ENCODE measurements around the gene HCN2. TPM values are rescaled to one million over a fixed set of nuclear protein-coding genes. Genes with fewer than 3 reads are reported as not detected.

Gene HCN2
- total and polyA plus RNA-seq, 9 of the 15 experiments (the other 6 are each of a cell fraction or from before 2014, with no cell fraction given), result 0.29 to 4.2 (median 0.82) TPM; not detected in 2

- H3K9me3 ChIP-seq (replicated peaks; ENCODE audit: control insufficient read depth, insufficient read depth, low read depth, low read length), result no peaks in the 10 kb centered on the region
- H2AFZ ChIP-seq (ENCODE audit: low read depth, low read length), result peak within 1 kb of the TSS; percentile 87
- H3K79me2 ChIP-seq (ENCODE audit: control insufficient read depth, insufficient read depth, low read length), result peaks cover 46% of the 10 kb centered on the region
- TSS peak; percentile 65 for BruUV-seq (replicated peaks)
- H3K27me3 ChIP-seq (ENCODE audit: control insufficient read depth in 2 of 2, insufficient read depth in 2 of 2, low read length in 2 of 2), result no peaks in the 10 kb centered on the region
- DNase-seq (ENCODE audit: extremely low read depth in 1 of 4, low spot score in 3 of 4) (peak; percentile 97 to 100 (median 98)), ATAC-seq (peak; percentile 96), FAIRE-seq (peak; percentile 97)
- H4K20me1 ChIP-seq (replicated peaks; ENCODE audit: control insufficient read depth, insufficient read depth, low read length), result no peaks in the 10 kb centered on the region
- CTCF ChIA-PET (ENCODE audit: low intra/inter-chr PET ratio), result no interaction called here
- peaks cover 0 to 50% of the 10 kb centered on the region in 2 experiments; a peak in 4 of 5 replicates for H3K4me1 ChIP-seq (replicated peaks in 1 of 2; ENCODE audit: control insufficient read depth in 2 of 2, insufficient read depth in 2 of 2, low read length in 2 of 2)
- peak within 1 kb of the TSS; percentile 85 for H3K27ac ChIP-seq (ENCODE audit: extremely low read depth, low read depth, low read length)
- H3K4me2 ChIP-seq (ENCODE audit: insufficient read depth, low read length), result peak within 1 kb of the TSS; percentile 87
- in situ Hi-C loops (cut with MboI), result no loop called here
- intact Hi-C loops (cut with micrococcal nuclease), result no loop called here
- H3K36me3 ChIP-seq (ENCODE audit: control insufficient read depth, insufficient read depth, low read length), result peaks cover 38% of the 10 kb centered on the region; the same call in 2 of the 3 replicates
- H3K9ac ChIP-seq (ENCODE audit: insufficient read depth in 1 of 2, low read depth in 2 of 2, low read length in 2 of 2), result peak within 1 kb of the TSS; percentile 88 to 95
- POLR2A ChIA-PET, result interaction anchor here (0.6 to 1.0 kb wide), 3 partner anchors 8 to 36 kb away, joined by 4 to 6 read pairs (median 6); no protein-coding TSS in a partner anchor
- under 1% methylated on average over 48 of the region's 67 CpGs for WGBS (ENCODE audit: insufficient coverage, low coverage, missing lambda C conversion rate)
- H3K9me1 ChIP-seq (ENCODE audit: control insufficient read depth, insufficient read depth, low read length), result no peaks in the 10 kb centered on the region
- H3K4me3 ChIP-seq, result peak within 1 kb of the TSS; percentile 70
- TF ChIP-seq BRCA1 (IDR thresholded peaks at IDR 0.05), result no peak
- no peak for TF ChIP-seq BRCA1 (CRISPR knock-in tag; IDR thresholded peaks at IDR 0.05)
- TF ChIP-seq, protein P1, sequence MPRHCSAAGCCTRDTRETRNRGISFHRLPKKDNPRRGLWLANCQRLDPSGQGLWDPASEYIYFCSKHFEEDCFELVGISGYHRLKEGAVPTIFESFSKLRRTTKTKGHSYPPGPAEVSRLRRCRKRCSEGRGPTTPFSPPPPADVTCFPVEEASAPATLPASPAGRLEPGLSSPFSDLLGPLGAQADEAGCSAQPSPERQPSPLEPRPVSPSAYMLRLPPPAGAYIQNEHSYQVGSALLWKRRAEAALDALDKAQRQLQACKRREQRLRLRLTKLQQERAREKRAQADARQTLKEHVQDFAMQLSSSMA (CRISPR knock-in tag; IDR thresholded peaks at IDR 0.05), result no peak
- TF ChIP-seq SMAD1 (IDR thresholded peaks at IDR 0.05; ENCODE audit: low read depth, low read length, partially characterized antibody), result no peak
- peak; percentile 45 for TF ChIP-seq TBP (optimal IDR thresholded peaks at IDR 0.05; ENCODE audit: low read depth, low read length)
- TF ChIP-seq POLR2AphosphoS5 (IDR thresholded peaks at IDR 0.05; ENCODE audit: control insufficient read depth, insufficient read depth, low read depth, low read length), result peak; percentile 41; the same call in 1 of the 2 replicates
- TF ChIP-seq, protein P2, sequence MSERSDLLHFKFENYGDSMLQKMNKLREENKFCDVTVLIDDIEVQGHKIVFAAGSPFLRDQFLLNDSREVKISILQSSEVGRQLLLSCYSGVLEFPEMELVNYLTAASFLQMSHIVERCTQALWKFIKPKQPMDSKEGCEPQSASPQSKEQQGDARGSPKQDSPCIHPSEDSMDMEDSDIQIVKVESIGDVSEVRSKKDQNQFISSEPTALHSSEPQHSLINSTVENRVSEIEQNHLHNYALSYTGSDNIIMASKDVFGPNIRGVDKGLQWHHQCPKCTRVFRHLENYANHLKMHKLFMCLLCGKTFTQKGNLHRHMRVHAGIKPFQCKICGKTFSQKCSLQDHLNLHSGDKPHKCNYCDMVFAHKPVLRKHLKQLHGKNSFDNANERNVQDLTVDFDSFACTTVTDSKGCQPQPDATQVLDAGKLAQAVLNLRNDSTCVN (CRISPR knock-in tag; IDR thresholded peaks at IDR 0.05), result no peak
- 0 out of 2 replicates have a peak, but pooled peaks have one; percentile 23 for TF ChIP-seq RB1 (IDR thresholded peaks at IDR 0.05; ENCODE audit: low read depth)
- peak; percentile 98 for TF ChIP-seq PKNOX1 (IDR thresholded peaks at IDR 0.05)
- TF ChIP-seq ZNF197 (CRISPR knock-in tag; IDR thresholded peaks at IDR 0.05; ENCODE audit: low read depth), result 0 out of 2 replicates have a peak, but pooled peaks have one; percentile 46
- no peak for TF ChIP-seq MED1 (CRISPR knock-in tag; IDR thresholded peaks at IDR 0.05; ENCODE audit: borderline replicate concordance)
- peak; percentile 81 for TF ChIP-seq NFYB (IDR thresholded peaks at IDR 0.05; ENCODE audit: extremely low read depth, insufficient read length)
- no peak for TF ChIP-seq PCBP1 (IDR thresholded peaks at IDR 0.05; ENCODE audit: low read depth, low read length, poor library complexity, severe bottlenecking)
- TF ChIP-seq FOXK2 (conservative IDR thresholded peaks at IDR 0.05 in 1 of 2, IDR thresholded peaks at IDR 0.05 in 1 of 2; ENCODE audit: low read depth in 2 of 2), result peak; percentile 75
- no peak for TF ChIP-seq ZBTB2 (IDR thresholded peaks at IDR 0.05)
- TF ChIP-seq ZNF143 (CRISPR knock-in tag; IDR thresholded peaks at IDR 0.05), result peak; percentile 82
These were observed 43.5 kb downstream of the HCN2 start, which contains the start of gene POLRMT for GRCh38 chr19:633068-633785. TSS of gene POLRMT (minus strand) at chr19:633537. CDS start at chr19:633512, 25 bp downstream.
